Fibroblast of peridontal ligament (primary cell): ENCODE data around the gene TIMM23B.
A peak's percentile ranks its signal among the peaks of the same experiment; 100 is the strongest.
"Not testable (repeated sequence)": the region's sequence is repeated elsewhere in the genome, so short reads cannot be mapped to it uniquely, and the experiment has no call there.

ENCODE experiments used
- DNase-seq: peaks from one replicate; pipeline ENCODE4 v3.0.0-alpha.2; 2010; ENCODE audit errors: extremely low read depth

TIMM23B gene

DNA sequence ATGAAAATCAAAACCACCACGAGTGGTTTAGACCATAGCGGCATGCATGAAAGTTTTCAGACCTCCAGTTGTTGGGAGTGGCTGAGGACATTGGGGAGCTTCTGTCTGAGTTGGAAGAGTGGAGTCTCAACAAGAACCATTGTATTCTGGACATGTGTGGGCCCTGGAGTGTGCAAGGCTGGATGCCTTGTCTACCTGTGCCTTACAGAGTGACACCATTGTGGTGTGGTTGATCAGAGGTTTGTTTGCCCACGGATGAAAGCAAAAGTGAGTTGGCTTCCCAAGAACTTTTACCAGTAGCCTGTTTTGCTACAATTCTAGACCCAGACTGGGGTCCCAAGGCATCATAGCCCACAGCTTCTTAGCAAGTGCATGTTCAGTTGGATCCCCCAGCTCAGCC lies 35.9 kb downstream of the TIMM23B start:
- not testable (repeated sequence) for DNase-seq

DNA sequence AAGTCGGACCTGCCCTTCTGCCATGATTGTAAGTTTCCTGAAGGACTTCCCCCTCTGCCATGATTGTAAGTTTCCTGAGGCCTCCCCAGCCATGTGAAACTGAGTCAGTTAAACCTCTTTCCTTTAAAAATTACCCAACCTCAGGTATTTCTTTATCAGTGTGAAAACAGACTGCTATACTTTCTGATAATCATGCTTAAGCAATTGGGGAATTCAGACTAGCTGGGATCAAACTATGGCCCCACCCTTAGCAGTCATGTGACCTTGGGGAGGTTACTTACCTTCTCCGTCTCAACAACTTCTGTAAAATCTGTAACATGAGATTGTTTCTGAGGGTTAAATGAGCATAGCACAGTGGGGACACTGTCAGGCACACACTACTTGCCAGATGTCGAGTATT lies 45.4 kb downstream of the TIMM23B start:
- not testable (repeated sequence) for DNase-seq

DNA sequence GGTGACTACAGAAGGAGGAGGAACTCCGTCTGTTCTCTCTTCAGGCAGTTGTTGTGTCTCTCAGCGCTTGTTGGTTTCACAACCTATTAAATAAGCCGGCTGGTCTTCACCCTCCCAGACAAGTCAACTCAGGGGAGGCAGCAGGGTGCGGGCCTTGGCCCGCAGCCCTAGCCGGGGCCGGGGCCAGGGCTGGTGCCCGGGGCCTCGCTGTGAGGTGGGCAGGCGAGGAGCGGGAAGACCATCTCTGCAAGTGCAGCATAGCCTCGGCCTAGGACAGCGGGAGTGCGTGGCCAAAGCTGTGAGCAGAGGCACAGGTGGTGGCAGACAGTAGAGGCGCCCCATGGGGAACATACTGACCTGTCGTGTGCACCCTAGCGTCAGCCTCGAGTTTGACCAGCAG lies 46.5 kb downstream of the TIMM23B start, which contains the start of gene AGAP6:
AGAP6 (plus strand) TSS at position 31 of the 400 bp plus-strand sequence; CDS start at position 341, 310 bp downstream.
- not testable (repeated sequence) for DNase-seq

DNA sequence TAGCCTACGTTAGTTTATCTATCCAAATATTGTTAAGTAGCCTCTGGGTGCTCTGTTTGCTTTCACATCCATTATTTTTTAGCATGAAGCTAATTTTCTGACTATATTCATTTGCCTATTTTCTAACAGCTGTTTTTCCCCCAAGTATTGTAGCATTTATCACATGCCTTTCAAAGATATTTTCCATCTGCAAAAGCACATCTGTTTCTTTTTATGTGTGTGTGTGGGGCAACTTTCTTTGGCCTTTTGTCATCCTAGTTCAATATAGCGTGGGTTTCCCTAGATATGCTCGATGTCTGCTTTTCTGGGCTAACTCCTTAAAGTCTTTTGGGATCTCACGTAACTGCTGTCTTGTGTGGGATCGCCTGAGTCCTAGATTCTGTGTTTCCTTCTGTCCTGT lies 53.5 kb downstream of the TIMM23B start:
- peak; percentile 26 for DNase-seq

DNA sequence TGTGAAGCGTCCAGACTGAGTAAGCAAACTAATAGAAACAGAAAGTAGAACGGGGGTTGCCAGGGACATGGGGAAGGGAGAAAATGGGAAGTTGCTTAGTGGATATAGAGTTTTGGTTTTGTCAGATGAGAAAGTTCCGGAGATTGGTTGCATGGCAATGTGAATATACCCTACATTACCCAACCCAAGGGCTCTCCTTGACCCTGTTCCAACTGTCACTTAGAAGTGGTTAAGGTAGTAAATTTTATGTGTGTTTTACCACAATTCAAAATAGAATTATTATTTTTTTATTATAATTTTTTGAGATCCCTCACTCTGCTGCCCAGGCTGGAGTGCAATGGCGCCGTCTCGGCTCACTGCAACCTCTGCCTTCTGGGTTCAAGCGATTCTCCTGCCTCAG lies 72.2 kb downstream of the TIMM23B start:
- DNase-seq, result not testable (repeated sequence)

DNA sequence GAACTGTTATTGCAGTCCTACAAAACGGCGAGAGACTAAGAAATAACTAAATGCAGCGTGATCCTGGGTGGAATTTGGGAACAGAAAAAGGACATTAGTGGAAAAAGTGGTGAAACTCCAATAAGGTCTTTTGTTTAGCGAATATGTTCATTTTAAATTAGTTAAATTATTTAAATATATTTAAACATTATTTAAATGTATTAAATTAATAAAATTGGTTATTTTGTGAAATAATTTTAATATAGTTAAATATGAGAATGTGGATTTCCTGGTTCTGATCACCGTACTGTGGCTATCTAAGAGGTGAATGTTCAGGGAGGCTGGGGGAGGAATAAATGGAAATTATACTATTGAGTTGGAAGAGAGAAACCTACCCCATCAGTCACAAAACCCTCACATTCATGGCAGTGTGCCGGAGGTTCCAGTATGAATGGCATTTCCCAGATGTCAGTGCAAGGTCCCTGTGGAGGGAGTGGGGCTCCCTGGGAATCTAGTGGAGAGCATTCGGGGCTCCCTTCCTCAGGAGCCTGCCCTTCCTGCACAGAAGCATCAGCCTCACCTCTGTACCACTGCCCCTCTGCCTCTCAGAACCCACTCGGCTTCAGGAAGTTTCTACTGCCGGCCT lies 73.9 kb downstream of the TIMM23B start:
- peak; percentile 48 for DNase-seq

DNA sequence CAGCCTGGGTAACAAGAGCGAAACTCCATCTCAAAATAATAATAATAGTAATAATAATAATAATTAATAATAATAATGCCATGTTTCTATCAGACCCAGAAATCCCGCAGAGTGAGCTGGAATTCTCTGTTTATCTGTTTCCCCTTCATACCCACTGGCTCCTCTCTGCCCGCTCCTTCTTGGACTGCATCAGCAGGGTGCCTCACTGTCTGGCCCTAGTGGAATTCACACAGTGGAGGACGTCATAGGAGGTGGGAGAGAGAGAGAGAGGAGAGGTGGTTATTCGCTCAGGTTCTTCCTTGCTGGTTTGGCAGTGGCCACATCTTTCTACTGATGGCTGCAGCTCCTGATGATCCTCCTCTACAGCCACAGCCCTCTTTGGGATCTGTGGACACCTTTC lies 75.1 kb downstream of the TIMM23B start:
- not testable (repeated sequence) for DNase-seq

DNA sequence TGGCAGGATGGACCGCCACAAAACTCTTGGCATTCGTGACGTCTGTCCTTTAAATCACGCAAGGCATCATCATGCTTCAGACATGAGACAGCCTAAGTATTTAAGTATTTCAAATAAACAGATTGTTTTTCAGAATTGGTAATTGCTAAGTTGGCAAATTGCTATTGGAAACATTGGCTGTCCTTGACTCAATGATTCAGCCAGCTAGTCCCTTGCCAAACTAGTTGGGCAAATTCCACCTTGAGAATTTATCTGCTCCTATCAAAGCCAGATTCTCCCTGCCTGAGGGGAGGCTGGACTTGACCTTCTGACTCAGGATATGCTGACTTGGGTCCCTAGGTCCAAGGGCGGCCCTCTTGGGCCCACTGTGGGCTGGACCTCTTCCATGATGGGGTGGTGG lies 75.8 kb downstream of the TIMM23B start:
- DNase-seq, result peak; percentile 82

DNA sequence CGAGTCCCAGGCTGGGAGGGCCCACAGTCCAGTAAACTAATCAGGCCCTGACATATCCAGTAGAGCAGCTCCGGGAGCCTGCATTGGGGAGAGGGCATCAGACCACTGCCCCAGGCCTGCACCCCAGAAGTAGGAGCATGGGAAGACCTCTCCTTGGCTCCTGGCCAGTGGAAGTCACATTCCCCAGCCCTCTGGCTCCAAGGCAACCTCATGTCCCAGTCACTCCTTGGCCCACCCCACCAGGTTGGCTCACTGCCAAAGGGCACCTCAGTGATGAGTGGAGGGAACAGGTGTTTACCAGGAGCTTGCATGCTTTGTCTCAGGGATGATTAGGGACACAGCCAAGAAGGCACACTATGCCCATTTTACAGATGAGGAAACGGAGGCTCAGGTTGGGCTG lies 77.4 kb downstream of the TIMM23B start:
- DNase-seq, result not testable (repeated sequence)

DNA sequence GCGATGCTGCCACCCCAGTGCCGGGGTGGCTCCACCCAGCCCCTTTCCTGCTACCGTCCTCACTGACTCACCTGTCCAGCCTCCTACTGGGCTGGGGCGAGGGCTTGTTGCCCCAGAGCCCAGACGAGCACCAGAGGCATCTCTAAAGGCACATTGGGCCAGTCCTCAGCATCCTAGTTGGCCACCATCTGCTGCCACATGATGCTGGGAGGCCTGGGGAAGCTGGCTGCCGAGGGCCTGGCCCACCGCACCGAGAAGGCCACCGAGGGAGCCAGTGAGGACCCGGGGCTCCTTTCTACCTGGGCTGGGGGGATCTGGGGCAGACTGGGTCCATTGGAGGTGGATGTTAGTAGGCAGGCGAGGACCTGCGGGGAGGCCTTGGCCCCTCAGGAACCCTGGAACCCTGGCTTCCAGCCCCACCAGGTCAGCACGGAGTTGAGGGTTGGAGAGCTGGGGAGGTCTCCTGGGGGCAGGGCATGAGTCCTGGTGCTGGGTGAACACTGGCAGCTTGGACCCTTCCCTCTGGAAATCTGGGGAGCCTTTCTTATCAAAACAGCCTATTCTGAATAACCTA lies 78.7 kb downstream of the TIMM23B start:
- DNase-seq, result not testable (repeated sequence)

DNA sequence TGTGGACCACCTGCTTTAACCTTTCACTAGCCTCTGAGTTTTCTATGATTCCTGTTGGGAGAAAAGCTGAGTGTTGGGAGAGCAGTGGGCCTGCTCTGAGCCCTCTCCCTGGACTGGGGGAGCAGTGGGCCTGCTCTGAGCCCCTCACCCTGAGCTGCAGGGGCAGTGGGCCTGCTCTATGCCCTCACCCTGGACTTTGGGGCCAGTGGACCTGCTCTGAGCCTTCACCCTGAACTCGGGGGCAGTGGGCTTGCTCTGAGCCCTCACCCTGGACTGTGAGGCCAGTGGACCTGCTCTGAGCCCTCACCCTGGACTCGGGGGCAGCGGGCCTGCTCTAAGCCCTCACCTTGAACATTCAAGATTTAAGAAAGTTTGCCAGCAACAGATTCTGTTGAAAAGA lies 79.8 kb downstream of the TIMM23B start:
- no peak for DNase-seq
